Uterus (tissue), 2 donors: ENCODE measurements around the gene KIAA1210.

ENCODE experiments used
- POLR2A ChIP-seq, 2 donors: fragments of 450-650 bp; IDR thresholded peaks; one replicate each; pipeline ENCODE4 v1.6.1; 2016; ENCODE audit warnings: antibody characterized with exemption in 2 of 2, mild to moderate bottlenecking in 1 of 2, moderate library complexity in 1 of 2
- TF ChIP-seq, protein P1 (sequence below), 4 experiments: fragments of 200-600 bp in 2 of 4; fragments of 450-650 bp in 2 of 4; sonication (generic) in 2 of 4; IDR thresholded peaks; one replicate each; pipeline ENCODE4 v1.5.1; 2016 to 2019; ENCODE audit warnings: antibody characterized with exemption in 4 of 4, mild to moderate bottlenecking in 2 of 4, moderate library complexity in 1 of 4

DNA sequence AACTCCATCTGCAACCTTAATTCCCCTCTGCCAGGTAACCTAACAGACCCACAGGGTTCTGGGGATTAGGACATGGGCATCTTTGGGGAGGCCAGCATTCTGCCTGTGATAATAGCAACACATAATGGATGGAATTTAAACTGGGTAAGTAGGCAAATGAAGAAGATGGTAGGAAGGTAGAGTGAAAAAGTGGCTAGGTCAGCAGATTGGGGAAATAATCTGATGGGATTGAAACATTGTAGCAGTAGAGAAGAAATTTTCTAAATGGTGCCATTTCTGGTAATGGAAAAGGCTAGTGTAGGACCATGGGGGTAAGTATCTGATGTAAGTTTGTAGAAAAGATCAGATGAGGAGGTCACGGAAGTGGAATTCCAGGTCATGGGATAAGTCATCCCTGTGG lies 57.9 kb downstream of the KIAA1210 start:
- TF ChIP-seq, protein P1, sequence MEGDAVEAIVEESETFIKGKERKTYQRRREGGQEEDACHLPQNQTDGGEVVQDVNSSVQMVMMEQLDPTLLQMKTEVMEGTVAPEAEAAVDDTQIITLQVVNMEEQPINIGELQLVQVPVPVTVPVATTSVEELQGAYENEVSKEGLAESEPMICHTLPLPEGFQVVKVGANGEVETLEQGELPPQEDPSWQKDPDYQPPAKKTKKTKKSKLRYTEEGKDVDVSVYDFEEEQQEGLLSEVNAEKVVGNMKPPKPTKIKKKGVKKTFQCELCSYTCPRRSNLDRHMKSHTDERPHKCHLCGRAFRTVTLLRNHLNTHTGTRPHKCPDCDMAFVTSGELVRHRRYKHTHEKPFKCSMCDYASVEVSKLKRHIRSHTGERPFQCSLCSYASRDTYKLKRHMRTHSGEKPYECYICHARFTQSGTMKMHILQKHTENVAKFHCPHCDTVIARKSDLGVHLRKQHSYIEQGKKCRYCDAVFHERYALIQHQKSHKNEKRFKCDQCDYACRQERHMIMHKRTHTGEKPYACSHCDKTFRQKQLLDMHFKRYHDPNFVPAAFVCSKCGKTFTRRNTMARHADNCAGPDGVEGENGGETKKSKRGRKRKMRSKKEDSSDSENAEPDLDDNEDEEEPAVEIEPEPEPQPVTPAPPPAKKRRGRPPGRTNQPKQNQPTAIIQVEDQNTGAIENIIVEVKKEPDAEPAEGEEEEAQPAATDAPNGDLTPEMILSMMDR (IDR thresholded peaks at IDR 0.05) = no peak
- TF ChIP-seq POLR2A (IDR thresholded peaks at IDR 0.05) = no peak
